GM13977 (cell line): ENCODE measurements around the gene TSPAN8.

Experiments used
- DNase-seq: peaks from one replicate; pipeline ENCODE4 v3.0.0; 2012; ENCODE audit warnings: low spot score
- in situ Hi-C: fragments of 300-500 bp; cut with MboI; formaldehyde crosslinking; loops from one replicate; pipeline ENCODE4 v1.12.0; 2022; ENCODE audit warnings: low sequenced_read_pairs, low pct_unique_long_range_greater_than_20kb, mixed read lengths, inconsistent platforms; ENCODE audit not compliant: unreplicated experiment
- TF ChIP-seq, protein P1 (sequence below): IDR thresholded peaks from 2 replicates; pipeline ENCODE4 v1.5.1; 2012; ENCODE audit warnings: mild to moderate bottlenecking, control low read depth; ENCODE audit not compliant: insufficient read depth; ENCODE audit errors: extremely low read depth, missing control alignments

Gene TSPAN8

DNA sequence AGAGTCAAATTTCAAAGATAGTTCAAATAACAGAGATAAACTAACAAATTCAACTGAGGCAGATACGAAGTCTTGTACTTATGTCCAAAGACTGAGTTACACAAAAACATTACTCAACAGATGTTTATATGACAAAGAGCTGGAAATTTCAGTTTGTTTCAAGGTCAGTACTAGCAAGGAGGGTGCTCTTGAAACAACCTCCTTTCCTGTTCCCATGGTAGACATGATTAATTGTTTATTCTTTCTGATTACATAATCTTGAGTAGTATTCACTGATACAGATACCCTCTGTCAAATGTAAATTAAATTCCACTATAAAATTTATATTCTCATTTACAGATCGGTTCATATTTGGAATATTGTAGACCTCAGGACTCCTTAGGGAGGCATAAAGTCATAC lies 23.4 kb downstream of the TSPAN8 start:
- TF ChIP-seq, protein P1, sequence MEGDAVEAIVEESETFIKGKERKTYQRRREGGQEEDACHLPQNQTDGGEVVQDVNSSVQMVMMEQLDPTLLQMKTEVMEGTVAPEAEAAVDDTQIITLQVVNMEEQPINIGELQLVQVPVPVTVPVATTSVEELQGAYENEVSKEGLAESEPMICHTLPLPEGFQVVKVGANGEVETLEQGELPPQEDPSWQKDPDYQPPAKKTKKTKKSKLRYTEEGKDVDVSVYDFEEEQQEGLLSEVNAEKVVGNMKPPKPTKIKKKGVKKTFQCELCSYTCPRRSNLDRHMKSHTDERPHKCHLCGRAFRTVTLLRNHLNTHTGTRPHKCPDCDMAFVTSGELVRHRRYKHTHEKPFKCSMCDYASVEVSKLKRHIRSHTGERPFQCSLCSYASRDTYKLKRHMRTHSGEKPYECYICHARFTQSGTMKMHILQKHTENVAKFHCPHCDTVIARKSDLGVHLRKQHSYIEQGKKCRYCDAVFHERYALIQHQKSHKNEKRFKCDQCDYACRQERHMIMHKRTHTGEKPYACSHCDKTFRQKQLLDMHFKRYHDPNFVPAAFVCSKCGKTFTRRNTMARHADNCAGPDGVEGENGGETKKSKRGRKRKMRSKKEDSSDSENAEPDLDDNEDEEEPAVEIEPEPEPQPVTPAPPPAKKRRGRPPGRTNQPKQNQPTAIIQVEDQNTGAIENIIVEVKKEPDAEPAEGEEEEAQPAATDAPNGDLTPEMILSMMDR = no peak
- in situ Hi-C loops = no loop called here
- no peak for DNase-seq

DNA sequence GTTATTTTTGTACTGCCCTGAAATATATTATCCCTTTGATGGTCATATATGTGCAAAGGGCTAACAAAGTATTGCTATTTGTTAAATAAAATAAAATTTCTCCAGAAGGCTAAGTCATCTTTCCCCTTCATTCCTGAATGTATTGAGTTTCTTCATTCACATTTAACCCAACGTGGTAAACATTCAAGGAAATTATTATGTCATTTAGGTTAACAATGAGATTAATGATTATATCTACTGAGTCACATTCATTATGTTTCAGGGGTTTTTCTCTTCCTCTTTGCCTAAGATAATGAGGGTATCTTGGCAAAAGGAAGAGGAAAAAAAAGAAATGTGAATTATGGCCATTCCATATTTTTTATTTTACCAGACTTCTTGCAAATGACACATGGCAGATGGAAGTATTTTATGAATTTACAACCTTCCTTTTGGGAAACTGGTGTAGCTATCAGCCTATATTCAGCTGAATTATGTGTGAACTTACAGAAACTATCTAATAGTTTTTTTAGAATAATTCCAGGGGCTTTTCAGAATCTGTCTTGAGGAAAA lies 27.2 kb downstream of the TSPAN8 start:
- no peak for DNase-seq
- TF ChIP-seq, protein P1 = no peak
- in situ Hi-C loops = no loop called here

DNA sequence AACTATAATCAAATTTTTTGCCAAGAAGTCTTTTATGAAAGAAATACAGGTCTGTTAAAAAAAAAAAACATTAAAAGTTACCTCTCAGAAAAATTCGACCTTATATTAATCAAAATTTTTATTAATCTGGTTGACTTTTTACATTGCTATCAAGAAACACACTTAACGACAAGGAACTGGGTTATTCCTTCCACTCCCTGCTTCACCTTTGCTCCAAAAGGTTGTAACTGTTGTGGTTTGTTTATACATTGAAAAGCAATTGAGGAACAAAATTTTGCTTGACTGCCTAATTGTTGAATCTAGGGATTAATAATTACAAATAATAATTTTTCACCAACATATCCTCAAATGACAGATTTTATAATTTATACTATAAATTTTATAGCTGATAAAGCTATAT lies 28.4 kb downstream of the TSPAN8 start:
- TF ChIP-seq, protein P1 = no peak
- DNase-seq = no peak
- in situ Hi-C loops = no loop called here

DNA sequence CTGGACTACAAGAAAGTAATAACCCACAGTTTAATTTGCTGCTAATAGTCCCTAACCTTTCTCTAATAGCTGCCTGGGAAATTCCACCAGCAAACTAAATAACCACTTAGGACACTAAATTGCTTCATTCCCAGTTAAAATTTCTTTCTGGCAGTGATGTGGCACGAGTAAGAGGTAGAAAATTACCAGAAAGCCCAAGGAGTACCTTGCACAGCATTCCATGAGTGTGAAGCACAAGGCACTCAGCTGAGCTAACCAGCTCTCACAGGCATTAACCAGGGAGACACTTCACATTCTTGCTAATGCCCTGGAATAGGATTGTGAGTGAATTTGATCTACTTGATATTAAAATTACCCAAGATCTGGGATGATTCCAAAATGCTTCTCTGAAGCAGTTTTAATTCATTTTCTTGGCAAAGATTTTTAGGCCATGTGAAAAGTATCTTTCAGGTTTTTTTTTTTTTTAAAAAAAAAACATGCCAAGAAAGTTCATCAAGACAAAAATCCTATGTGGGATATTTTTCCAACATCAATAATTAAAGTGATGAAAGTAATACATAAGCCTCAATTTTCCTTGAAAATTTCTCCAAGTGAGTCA lies 29.5 kb downstream of the TSPAN8 start:
- in situ Hi-C loops = no loop called here
- TF ChIP-seq, protein P1 = no peak
- DNase-seq = no peak

DNA sequence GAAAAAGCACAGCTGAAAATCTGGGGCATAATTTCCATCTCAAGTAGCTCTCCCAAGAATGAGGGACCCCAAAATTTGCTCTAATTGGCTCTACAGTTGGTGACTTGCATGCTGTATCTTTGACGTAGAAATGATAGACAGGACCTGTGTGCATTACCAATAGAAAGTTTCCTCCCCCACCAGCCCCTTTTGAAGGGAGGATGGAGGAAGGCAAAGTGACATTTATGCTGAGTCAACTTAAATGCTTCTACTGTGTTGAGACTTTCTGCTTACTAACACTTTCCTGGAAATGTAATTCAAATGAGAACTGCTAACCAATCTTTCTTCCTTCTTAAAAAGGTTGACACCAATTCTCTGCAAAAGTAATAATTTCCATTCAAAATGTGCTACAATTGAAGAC lies 31.9 kb downstream of the TSPAN8 start:
- TF ChIP-seq, protein P1 = no peak
- in situ Hi-C loops = no loop called here
- DNase-seq = no peak

DNA sequence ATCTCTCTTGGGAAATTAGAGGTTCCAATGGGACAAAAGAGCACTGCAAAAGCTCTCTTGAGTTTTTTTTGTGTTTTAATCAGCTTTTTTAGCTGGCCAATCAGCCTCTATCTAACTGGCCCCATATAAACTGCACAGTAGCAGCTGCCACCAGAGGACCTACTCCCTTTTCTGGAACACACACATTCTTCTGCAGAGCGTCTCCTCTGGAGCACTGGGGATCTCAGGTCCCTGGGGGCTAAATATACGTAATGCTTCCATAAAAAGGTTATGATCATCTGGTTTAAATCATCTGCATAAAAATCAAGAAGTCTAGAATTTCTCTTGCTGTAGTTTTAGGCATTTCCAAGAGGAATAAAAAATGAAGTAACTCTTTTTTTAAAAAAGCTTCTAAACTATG lies 32.3 kb downstream of the TSPAN8 start:
- DNase-seq = no peak
- TF ChIP-seq, protein P1 = no peak
- in situ Hi-C loops = no loop called here
